Trophoblast cell (in vitro differentiated cells and primary cell): ENCODE measurements around the gene GPD1L.

Source experiments
- DNase-seq, 2 donors: peaks; one replicate each; pipeline ENCODE4 v3.0.0-alpha.2; 2016
- H2AFZ ChIP-seq: 2 replicates; pipeline ENCODE4 v1.6.1; 2013; ENCODE audit warnings: low read length, moderate library complexity, mild to moderate bottlenecking; ENCODE audit not compliant: insufficient read depth, poor library complexity
- H2AK5ac ChIP-seq: 2 replicates; pipeline ENCODE4 v1.6.1; 2013; ENCODE audit warnings: mild to moderate bottlenecking, low read length
- H2BK120ac ChIP-seq: 2 replicates; pipeline ENCODE4 v1.6.1; 2013; ENCODE audit warnings: low read length, mild to moderate bottlenecking, moderate library complexity; ENCODE audit not compliant: insufficient read depth, poor library complexity
- H2BK12ac ChIP-seq: 2 replicates; pipeline ENCODE4 v1.6.1; 2013; ENCODE audit warnings: mild to moderate bottlenecking, low read length, moderate library complexity
- H2BK5ac ChIP-seq: 2 replicates; pipeline ENCODE4 v1.6.1; 2013; ENCODE audit warnings: low read length, low read depth, moderate library complexity, mild to moderate bottlenecking; ENCODE audit not compliant: poor library complexity
- H3K14ac ChIP-seq: 2 replicates; pipeline ENCODE4 v1.6.1; 2013; ENCODE audit warnings: mild to moderate bottlenecking, low read length
- H3K18ac ChIP-seq: 2 replicates; pipeline ENCODE4 v1.6.1; 2013; ENCODE audit warnings: mild to moderate bottlenecking, low read length
- H3K23ac ChIP-seq: 2 replicates; pipeline ENCODE4 v1.6.1; 2013; ENCODE audit warnings: low read length
- H3K27ac ChIP-seq: 2 replicates; pipeline ENCODE4 v1.5.1; 2013; ENCODE audit warnings: low read depth, mild to moderate bottlenecking, inconsistent platforms, low read length, moderate library complexity
- H3K27me3 ChIP-seq: 2 replicates; pipeline ENCODE4 v1.6.1; 2013; ENCODE audit warnings: inconsistent platforms, mild to moderate bottlenecking, low read length, moderate library complexity; ENCODE audit not compliant: insufficient read depth
- H3K36me3 ChIP-seq, 2 experiments: 1 replicate in 1 of 2; 2 replicates in 1 of 2; pipeline ENCODE4 v1.6.1; 2013; ENCODE audit warnings: low read length in 2 of 2, mild to moderate bottlenecking in 2 of 2, moderate library complexity in 1 of 2; ENCODE audit not compliant: insufficient read depth in 2 of 2, control insufficient read depth in 1 of 2
- H3K4ac ChIP-seq: 2 replicates; pipeline ENCODE4 v1.6.1; 2013; ENCODE audit warnings: low read depth, mild to moderate bottlenecking, low read length, moderate library complexity
- H3K4me1 ChIP-seq, 2 experiments: 1 replicate in 1 of 2; 2 replicates in 1 of 2; pipeline ENCODE4 v1.6.1; 2013; ENCODE audit warnings: low read length in 2 of 2, mild to moderate bottlenecking in 2 of 2, moderate library complexity in 1 of 2; ENCODE audit not compliant: insufficient read depth in 2 of 2, control insufficient read depth in 1 of 2
- H3K4me2 ChIP-seq: 2 replicates; pipeline ENCODE4 v1.6.1; 2013; ENCODE audit warnings: inconsistent platforms, mild to moderate bottlenecking, low read length, moderate library complexity
- H3K4me3 ChIP-seq: 2 replicates; pipeline ENCODE4 v1.5.1; 2013; ENCODE audit warnings: mild to moderate bottlenecking, low read depth, low read length, inconsistent platforms
- H3K79me1 ChIP-seq: one replicate; pipeline ENCODE4 v1.6.1; 2013; ENCODE audit warnings: low read length
- H3K79me2 ChIP-seq: 2 replicates; pipeline ENCODE4 v1.6.1; 2013; ENCODE audit warnings: low read length, mild to moderate bottlenecking; ENCODE audit not compliant: control insufficient read depth, insufficient read depth, poor library complexity
- H3K9ac ChIP-seq: 2 replicates; pipeline ENCODE4 v1.6.1; 2013; ENCODE audit warnings: mild to moderate bottlenecking, low read length
- H3K9me3 ChIP-seq: 2 replicates; pipeline ENCODE4 v1.6.1; 2013; ENCODE audit warnings: low read depth, mild to moderate bottlenecking, control low read depth, inconsistent platforms, low read length; ENCODE audit not compliant: insufficient read depth
- H4K12ac ChIP-seq: 2 replicates; pipeline ENCODE4 v1.6.1; 2013; ENCODE audit warnings: low read depth, mild to moderate bottlenecking, low read length, moderate library complexity
- H4K8ac ChIP-seq: 2 replicates; pipeline ENCODE4 v1.6.1; 2013; ENCODE audit warnings: low read depth, mild to moderate bottlenecking, low read length, moderate library complexity
- H4K91ac ChIP-seq: one replicate; pipeline ENCODE4 v1.6.1; 2013; ENCODE audit warnings: low read depth, mild to moderate bottlenecking, low read length, moderate library complexity
- WGBS: extraction: QIAGEN DNeasy Blood & Tissue Kit; methylation state at CpG from one replicate; pipeline ENCODE4 v1.1.7; 2013; ENCODE audit warnings: missing lambda C conversion rate; ENCODE audit not compliant: insufficient read length, insufficient coverage; ENCODE audit errors: extremely low coverage; 5-methylcytosine and 5-hydroxymethylcytosine counted together

GPD1L gene

DNA sequence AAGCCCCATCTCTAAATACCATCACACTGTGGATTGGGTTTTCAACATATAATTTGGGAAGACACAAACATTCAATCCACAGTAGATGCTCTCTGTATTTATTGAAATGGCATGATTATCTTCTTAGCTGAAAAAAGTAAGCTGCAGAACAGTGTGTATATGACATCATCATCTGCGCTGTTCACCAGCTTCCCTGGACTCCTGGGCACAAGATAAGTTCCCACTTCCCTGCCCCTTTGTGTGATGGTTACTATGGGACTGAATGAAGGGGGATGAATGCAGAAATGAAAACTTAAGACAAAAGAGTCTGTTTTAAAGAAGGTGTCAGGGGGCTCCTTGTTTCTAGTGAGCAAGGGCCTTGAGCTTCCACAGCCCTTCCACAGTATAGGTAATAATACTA lies 20.0 kb upstream of the GPD1L start:
- Histone ChIP-seq H2BK120ac (no peak overlapping the region), H3K14ac (no peak overlapping the region), H4K91ac (no peak overlapping the region), H2AFZ (no peak overlapping the region), H4K12ac (no peak overlapping the region), H2BK5ac (no peak overlapping the region), H3K4me1 (no peaks in the 10 kb centered on the region), H3K79me1 (no peaks in the 10 kb centered on the region), H3K18ac (no peak overlapping the region), H3K4me2 (no peak overlapping the region), H3K4ac (no peak overlapping the region), H3K23ac (no peak overlapping the region), H3K79me2 (no peaks in the 10 kb centered on the region), H3K36me3 (no peaks in the 10 kb centered on the region), H3K9ac (no peak overlapping the region), H3K27ac (no peak overlapping the region), H3K27me3 (no peaks in the 10 kb centered on the region), H2AK5ac (no peak overlapping the region), H4K8ac (no peak overlapping the region), H3K9me3 (peaks cover 8% of the 10 kb centered on the region), H3K4me3 (no peak overlapping the region), H2BK12ac (no peak overlapping the region)
- no peak for DNase-seq
- no CpG with 5 or more reads among the region's 1 CpG for WGBS

DNA sequence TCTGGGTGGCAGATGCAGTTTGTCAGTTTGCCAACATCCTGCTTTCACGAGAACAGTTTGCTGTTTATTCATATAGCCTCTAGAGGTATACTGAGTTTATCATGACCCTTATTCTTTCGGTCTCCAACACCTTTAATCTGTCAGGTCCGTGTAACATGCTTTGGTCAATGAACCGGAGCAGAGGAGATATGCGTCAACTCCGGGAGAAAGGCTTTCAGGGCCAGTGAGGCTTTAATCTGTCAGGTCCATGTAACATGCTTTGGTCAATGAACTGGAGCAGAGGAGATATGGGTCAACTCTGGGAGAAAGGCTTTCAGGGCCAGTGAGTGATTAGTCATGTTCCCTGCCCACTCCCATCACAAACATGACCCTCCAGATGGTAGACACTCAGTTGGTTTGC lies 16.9 kb upstream of the GPD1L start:
- no peaks in the 10 kb centered on the region for H3K27me3 ChIP-seq
- no peaks in the 10 kb centered on the region for H3K79me1 ChIP-seq
- H3K18ac ChIP-seq = no peak overlapping the region
- H3K9me3 ChIP-seq = peaks cover 8% of the 10 kb centered on the region
- H2BK12ac ChIP-seq = no peak overlapping the region
- H3K23ac ChIP-seq = no peak overlapping the region
- no peak overlapping the region for H4K8ac ChIP-seq
- no peak overlapping the region for H2AK5ac ChIP-seq
- H4K12ac ChIP-seq = no peak overlapping the region
- H2AFZ ChIP-seq = no peak overlapping the region
- H3K79me2 ChIP-seq = no peaks in the 10 kb centered on the region
- no peak overlapping the region for H3K14ac ChIP-seq
- no peak overlapping the region for H3K4ac ChIP-seq
- no peaks in the 10 kb centered on the region for H3K36me3 ChIP-seq
- no peak overlapping the region for H2BK120ac ChIP-seq
- no peak overlapping the region for H2BK5ac ChIP-seq
- H3K4me1 ChIP-seq = no peaks in the 10 kb centered on the region
- no peak overlapping the region for H3K4me2 ChIP-seq
- no peak overlapping the region for H3K27ac ChIP-seq
- H3K4me3 ChIP-seq = no peak overlapping the region
- no peak for DNase-seq
- WGBS = no CpG with 5 or more reads among the region's 6 CpGs
- no peak overlapping the region for H4K91ac ChIP-seq
- H3K9ac ChIP-seq = no peak overlapping the region

DNA sequence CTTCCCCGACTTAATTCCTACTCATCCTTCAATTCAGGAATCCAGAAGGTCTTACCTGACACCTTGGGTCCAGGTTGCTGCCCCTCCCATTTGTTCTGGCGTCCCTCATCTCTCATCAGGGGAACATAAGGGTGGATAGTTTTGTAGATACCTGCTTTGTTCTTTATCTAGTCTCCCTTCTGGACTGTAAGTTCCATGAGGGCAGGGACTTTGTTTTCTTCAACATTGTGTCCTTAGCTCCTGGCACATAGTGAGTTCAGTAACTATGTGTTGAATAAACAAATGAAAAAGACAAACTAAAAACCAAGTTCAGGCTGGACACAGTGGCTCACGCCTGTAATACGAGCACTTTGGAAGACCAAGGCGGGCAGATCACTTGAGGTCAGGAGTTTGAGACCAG lies 13.2 kb upstream of the GPD1L start:
- Histone ChIP-seq H2AFZ (no peak overlapping the region), H3K9ac (no peak overlapping the region), H3K27me3 (no peaks in the 10 kb centered on the region), H3K79me1 (no peaks in the 10 kb centered on the region), H3K14ac (no peak overlapping the region), H3K4me2 (no peak overlapping the region), H3K4ac (no peak overlapping the region), H3K4me1 (no peaks in the 10 kb centered on the region), H3K27ac (no peak overlapping the region), H3K18ac (no peak overlapping the region), H3K36me3 (no peaks in the 10 kb centered on the region), H2BK120ac (no peak overlapping the region), H4K8ac (no peak overlapping the region), H2AK5ac (no peak overlapping the region), H4K91ac (no peak overlapping the region), H2BK5ac (no peak overlapping the region), H3K79me2 (no peaks in the 10 kb centered on the region), H3K23ac (no peak overlapping the region), H3K4me3 (no peak overlapping the region), H4K12ac (no peak overlapping the region), H2BK12ac (no peak overlapping the region), H3K9me3 (peaks cover 3% of the 10 kb centered on the region)
- no peak for DNase-seq
- WGBS = no CpG with 5 or more reads among the region's 5 CpGs

DNA sequence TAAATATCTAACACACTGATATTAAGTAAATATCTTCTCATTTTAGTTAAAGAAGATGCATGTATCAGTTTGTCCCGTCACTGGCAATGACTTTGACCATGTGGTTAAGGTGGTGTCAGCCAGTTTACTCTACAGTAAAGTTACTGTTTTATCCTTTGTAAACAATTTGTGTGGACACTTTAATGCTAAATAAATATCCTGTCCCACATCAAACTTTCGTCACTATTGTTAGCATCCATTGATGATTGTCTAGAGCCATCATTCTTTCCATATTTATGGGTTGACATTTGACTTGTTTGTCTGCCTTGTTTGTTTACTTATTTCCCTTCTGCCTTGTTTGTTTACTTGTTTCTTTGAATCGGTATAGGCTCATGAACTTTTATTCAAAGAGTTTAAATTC lies 11.0 kb upstream of the GPD1L start:
- Histone ChIP-seq H3K4me3 (no peak overlapping the region), H2AFZ (no peak overlapping the region), H3K4me1 (no peaks in the 10 kb centered on the region), H3K23ac (no peak overlapping the region), H4K8ac (no peak overlapping the region), H3K27me3 (no peaks in the 10 kb centered on the region), H3K14ac (no peak overlapping the region), H2BK12ac (no peak overlapping the region), H3K79me2 (no peaks in the 10 kb centered on the region), H2AK5ac (no peak overlapping the region), H3K36me3 (no peaks in the 10 kb centered on the region), H3K18ac (no peak overlapping the region), H3K79me1 (no peaks in the 10 kb centered on the region), H4K91ac (no peak overlapping the region), H3K4ac (no peak overlapping the region), H3K4me2 (no peak overlapping the region), H4K12ac (no peak overlapping the region), H3K27ac (no peak overlapping the region), H2BK5ac (no peak overlapping the region), H3K9me3 (peaks cover under 1% of the 10 kb centered on the region), H3K9ac (no peak overlapping the region), H2BK120ac (no peak overlapping the region)
- DNase-seq = no peak
- WGBS = no CpG with 5 or more reads among the region's 3 CpGs
